Measurements from ENCODE around the gene SIM2.

The SIM2 gene

DNA sequence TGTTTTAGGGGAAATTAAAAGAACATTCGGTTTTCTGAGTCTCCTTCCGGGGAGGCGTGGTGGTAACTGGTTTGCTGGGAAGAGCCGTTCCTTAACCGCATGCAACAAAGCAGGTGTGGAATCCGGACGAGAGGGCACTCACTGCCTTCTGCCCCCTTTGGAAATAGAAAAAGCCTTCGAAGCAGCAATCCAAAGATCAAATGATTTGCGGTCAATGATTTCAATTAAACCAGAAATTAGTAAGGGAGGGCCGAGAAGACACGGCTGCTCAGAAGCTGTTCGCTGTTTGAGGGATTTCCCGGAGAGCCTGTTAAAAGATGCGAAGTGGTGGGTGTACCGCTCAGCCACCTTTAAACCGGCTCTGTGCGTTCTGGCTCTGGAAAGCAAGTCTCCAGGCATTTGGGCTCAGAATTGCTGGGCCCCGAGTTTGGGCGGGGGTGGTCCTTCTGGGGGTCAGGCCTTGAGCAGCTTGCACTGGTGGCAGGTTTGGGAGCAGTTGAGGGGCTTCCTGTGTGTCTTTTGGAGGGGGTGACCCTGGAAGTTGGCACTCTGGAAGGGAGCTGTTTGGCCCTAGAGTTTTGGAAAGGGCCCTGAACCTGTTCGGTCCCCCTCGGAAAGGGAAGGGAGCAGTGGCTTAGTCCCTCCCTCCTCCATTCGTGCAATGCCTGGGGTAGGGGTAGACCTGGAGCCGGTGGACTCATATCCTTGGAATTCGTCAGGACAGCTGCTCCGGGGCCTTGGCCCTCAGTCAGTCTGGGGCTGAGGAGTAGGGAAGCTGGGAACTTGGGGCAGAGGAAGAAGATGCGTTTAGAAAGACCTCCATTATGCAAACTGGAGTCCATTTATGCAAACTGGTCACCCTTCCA is 3.1 kb downstream of the SIM2 start:
- no peak for DNase-seq

GRCh38 chr21:36702622-36702968 is 3.7 kb downstream of the SIM2 start:
- no peak for DNase-seq

GRCh38 chr21:36703123-36703522 is 4.2 kb downstream of the SIM2 start:
- no peak for DNase-seq

DNA sequence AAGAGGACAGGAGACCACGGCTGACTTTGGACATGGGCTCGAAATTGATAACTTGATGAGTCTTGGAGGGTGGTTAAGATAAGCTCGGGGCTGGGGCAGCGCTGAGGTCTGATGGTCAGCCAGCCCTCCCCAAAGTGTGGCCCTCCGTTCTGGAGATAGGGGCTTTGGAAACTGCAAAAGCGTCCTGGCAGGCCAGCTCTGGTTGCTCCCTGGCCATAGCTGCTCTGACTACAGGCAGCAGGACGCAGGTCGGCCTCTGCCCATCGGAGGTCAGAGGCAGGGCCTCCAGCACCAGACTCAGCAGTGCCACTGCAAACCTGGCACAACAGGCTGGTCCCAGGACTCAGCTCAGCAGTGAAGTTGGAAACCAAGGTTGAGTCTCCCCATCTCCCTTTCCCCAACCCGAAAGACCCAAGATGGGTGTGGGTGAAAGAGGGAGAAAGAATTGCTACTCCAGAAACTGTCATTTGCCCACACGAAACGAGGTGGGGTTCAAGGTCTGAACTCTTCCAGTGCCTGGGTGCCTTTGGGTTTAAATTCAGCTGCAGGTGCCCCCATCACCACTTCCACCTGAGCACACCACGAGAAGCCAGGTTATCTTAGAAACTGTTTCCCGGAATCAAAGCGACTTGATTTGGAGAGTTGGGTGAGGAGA is 4.8 kb downstream of the SIM2 start:
- no peak for DNase-seq

- DNase-seq: no peak
Observed at GRCh38 chr21:36704281-36704957, 5.5 kb downstream of the SIM2 start.

- DNase-seq: no peak
Observed at GRCh38 chr21:36704958-36705678, 6.2 kb downstream of the SIM2 start.

GRCh38 chr21:36705679-36706481 is 7.0 kb downstream of the SIM2 start:
- DNase-seq: no peak

DNA sequence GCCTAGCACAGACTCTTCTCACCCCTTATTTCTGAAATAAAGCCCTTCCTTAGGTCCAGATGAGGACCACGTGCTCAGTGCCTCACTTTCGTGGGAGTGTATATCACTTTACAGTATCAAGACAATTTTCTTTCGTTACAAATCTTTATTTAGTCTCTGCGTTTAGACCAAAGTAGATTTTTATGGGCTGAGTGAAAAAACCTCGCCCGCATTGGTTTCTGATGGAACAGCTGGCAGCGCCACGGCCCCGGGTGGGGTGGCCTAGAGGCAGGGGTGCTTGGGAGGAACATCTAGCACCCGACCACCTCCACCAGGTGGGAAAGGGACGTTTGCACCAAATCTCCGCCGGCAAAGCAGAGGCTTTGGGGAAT is 7.6 kb downstream of the SIM2 start:
- DNase-seq: no peak

- DNase-seq: no peak
Observed at GRCh38 chr21:36706951-36707762, 8.2 kb downstream of the SIM2 start.

DNA sequence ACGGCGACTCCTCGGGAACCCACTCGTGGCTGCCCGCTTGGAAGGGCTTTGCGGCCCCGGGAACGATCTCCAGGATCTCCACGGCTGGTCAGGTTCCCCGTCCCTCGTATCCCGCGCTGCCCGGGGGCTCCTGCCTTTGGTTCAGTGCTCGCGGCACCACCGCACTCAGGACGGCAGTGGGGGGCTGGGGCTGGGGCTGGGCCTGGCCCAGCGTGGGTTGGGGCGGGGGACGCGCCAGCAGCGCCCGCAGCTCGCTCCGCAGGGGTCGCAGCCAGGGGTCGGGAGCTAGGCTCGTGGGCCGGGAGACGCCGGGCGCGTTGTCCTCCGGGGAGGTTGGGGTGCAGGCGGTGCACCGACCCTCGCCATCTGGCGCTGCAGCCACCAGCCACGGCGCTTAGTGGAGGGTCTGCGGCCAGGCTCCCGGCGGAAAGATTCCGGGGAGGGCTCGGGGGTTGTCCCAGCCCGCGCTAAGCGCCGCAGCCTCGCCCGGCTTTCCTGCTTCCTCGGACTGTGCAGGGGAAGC is 8.9 kb downstream of the SIM2 start:
- no peak for DNase-seq

DNA sequence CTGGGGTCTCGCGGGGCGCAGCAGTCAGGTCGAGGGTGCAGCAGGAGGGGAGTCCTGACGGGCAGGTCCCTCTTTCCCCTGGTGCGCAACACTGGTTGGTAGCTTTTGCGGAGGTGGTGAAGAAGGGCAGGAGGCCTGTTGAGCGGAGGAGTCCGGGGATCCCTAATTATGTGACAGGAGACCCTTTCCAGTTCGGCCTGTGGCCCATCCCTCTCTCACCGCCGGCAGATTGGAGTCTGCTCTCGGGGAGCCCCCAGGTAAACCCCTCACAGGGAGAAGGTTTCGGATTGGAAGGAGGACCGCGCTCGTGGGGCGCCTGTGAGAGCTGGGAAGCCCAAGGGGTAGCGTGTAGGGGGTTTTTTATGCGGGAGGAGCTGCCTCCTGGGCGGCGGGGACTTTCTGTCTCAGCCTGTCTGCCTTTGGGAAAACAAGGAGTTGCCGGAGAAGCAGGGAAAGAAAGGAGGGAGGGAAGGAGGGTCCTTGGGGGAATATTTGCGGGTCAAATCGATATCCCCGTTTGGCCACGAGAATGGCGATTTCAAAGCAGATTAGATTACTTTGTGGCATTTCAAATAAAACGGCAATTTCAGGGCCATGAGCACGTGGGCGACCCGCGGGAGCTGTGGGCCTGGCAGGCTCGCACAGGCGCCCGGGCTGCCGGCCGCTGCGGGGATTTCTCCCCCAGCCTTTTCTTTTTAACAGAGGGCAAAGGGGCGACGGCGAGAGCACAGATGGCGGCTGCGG is 9.5 kb downstream of the SIM2 start:
- no peak for DNase-seq

DNA sequence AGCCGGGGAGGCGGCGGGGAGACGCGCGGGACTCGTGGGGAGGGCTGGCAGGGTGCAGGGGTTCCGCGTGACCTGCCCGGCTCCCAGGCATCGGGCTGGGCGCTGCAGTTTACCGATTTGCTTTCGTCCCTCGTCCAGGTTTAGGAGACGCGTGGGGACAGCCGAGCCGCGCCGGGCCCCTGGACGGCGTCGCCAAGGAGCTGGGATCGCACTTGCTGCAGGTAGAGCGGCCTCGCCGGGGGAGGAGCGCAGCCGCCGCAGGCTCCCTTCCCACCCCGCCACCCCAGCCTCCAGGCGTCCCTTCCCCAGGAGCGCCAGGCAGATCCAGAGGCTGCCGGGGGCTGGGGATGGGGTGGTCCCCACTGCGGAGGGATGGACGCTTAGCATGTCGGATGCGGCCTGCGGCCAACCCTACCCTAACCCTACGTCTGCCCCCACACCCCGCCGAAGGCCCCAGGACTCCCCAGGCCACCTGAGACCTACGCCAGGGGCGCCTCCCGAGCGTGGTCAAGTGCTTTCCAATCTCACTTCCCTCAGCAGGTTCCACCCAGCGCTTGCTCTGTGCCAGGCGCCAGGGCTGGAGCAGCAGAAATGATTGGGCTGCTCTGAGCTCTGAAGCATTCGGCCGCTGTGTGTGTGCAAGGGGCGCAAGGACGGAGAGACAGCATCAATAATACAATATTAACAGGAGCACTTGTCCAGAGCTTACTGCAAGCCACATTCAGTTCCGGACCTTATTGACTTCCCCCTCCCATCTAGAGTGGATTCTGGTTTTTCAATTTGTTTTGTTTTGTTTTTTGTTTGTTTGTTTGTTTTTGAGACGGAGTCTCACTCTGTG is 10.3 kb downstream of the SIM2 start:
- DNase-seq: no peak

DNA sequence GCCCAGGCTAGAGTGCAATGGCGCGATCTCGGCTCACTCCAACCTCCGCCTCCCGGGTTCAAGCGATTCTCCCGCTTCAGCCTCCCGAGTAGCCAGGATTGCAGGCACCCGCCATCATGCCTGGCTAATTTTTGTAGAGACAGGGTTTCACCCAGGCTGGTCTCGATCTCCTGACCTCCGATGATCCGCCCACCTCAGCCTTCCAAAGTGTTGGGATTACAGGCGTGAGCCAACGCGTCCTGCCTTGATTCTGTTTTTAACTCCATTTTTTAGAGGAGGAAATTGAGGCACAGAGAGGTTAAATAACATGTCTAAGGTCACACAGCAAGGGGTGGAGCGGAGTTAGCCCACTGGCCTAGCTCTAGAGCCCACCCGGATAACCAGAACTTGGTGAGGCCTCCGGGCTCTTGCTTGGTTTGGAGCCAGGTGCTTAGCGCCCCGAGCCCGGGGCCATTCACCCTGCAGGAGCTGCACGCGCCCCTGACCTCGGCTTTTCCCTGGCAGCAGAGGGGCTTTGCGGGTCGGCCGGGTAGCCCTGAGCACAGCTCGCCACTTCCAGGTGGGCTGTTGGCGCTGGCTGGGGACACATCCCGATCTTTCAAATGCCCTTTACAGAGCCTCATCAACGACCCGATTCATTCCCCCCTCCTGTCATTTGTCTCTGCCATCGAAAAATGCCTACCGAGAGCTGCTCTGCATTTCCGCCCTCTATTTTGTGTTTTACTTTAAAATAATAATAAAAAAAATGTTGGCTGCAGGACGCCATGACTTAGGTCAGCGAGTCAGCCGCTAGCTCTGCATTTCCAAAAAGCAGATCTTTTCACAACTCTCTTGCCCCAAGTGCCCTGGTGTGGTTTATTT is 11.2 kb downstream of the SIM2 start:
- no peak for DNase-seq

DNA sequence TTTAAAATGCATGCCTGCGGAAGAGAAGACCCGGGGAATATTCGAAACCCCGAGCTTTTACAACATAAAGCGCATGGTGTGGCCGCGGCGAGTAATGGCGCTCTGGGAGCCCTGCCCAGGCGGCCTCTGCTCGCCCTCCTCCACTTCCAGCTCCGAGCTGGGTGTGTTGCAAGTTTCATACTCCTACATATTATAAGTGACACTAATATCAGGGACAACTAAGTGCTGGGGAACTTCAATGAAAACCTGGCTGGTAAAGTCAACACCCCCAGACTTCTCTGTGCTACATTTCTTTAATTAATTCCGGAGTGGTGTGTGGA is 11.8 kb downstream of the SIM2 start:
- DNase-seq: no peak

- DNase-seq: no peak
Observed at GRCh38 chr21:36713746-36714145, 14.8 kb downstream of the SIM2 start.

DNA sequence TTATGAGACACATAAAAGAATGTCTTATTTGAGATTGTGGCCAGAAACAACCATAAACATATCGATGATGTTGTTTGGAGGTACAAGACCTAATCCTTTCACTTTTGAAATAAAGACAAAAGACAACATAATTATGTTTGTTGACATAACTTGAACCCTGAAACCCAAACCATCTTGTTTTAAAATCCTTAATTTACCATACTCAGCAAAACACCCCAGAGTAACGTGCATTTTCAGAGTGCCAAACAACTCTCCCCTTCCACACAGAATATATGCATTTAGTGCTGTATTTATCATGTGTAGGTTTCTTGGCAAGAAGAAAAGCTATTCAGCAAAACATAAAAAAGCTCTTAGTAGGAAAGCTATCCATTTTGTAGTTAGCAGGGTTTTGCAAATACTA is 17.5 kb downstream of the SIM2 start:
- DNase-seq: no peak

GRCh38 chr21:36716836-36717235 is 17.9 kb downstream of the SIM2 start:
- DNase-seq: no peak

- DNase-seq: no peak
Observed at GRCh38 chr21:36717976-36718375, 19.1 kb downstream of the SIM2 start.

DNA sequence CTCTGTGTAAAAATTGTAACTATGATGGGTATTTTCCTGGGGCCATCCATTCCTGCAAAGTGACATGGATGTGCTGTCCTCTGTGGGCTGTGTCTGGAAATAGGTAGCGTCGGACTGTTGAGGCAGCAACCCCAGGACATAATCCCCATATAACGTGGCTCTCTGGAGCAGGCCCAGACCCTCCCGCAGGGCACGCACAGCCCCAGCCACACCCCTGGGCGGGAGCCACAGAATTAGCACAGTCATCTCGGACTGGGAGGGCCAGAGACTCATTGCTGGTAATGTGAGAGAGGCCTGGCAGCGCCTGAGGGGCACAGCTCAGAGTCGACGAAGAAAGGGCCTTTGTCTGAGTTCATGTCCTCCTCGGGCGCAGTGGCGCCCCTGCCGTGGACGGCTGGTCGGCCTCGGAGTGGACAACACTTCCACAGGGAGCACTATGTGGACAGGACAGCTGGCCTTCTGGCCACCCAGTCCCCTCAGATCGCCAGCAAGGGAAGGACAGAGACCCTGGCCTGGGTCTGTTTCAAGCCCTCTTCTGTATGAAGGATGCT is 20.1 kb downstream of the SIM2 start:
- no peak for DNase-seq
